GM12878 (cell line): Measurements from ENCODE around the gene SRPK3. TPM values are rescaled to one million over a fixed set of nuclear protein-coding genes. Genes with fewer than 3 reads are reported as not detected.

Experiments used
- ATAC-seq: fragments of 200-7000 bp; cut with Tn5 transposase; 3 replicates; pipeline ENCODE4 v1.9.1; 2020; ENCODE audit warnings: mild to moderate bottlenecking, moderate library complexity
- BruUV-seq: library from RNA; stranded (reverse); fragments of 400-500 nt; replicated peaks from 2 replicates; lab custom pipeline; 2021; lab: Mats Ljungman, UMichigan
- CTCF ChIA-PET: fragments of 300-600 bp; sonication (Branson Sonifier 250); formaldehyde crosslinking; extraction: SDS; loops from one replicate; lab custom pipeline; 2021; ENCODE audit warnings: inconsistent platforms; lab: Yijun Ruan, JAX
- POLR2A ChIA-PET: fragments of 350-600 bp; formaldehyde crosslinking; extraction: SDS; loops from one replicate; lab custom pipeline; 2021; ENCODE audit warnings: inconsistent platforms; lab: Charles Lee
- RAD21 ChIA-PET: fragments of 300-600 bp; sonication (Branson Sonifier 250); formaldehyde crosslinking; loops from one replicate; lab custom pipeline; 2023; ENCODE audit warnings: antibody characterized with exemption; ENCODE audit not compliant: unreplicated experiment; lab: Charles Lee
- SMC1A ChIA-PET: fragments of 300-600 bp; sonication (Branson Sonifier 250); formaldehyde crosslinking; loops from one replicate; lab custom pipeline; 2023; ENCODE audit not compliant: unreplicated experiment, uncharacterized antibody; lab: Charles Lee
- DNase-seq: peaks from one replicate; pipeline ENCODE4 v3.0.0-alpha.2; 2011; ENCODE audit warnings: low read depth, low spot score
- FAIRE-seq: peaks from 3 replicates; lab custom pipeline; 2011; peaks lifted over from hg19 to GRCh38; lab: Jason Lieb, UNC
- H2AFZ ChIP-seq: 2 replicates; pipeline ENCODE4 v1.6.0; 2011; ENCODE audit warnings: low read depth, low read length, control low read depth; ENCODE audit not compliant: control insufficient read depth
- H3K27ac ChIP-seq: 2 replicates; pipeline ENCODE4 v1.5.1; 2011; ENCODE audit warnings: control low read depth; ENCODE audit not compliant: control insufficient read depth, insufficient read depth
- H3K27me3 ChIP-seq, 2 experiments: replicated peaks in 1 of 2; 2 replicates each; pipeline versions ENCODE4 v1.6.0 to v1.6.1; 2011; ENCODE audit warnings: low read length in 1 of 2; ENCODE audit not compliant: control insufficient read depth in 2 of 2, insufficient read depth in 2 of 2
- H3K36me3 ChIP-seq, 2 experiments: 2 replicates each; pipeline ENCODE4 v1.5.1; 2011; ENCODE audit warnings: low read length in 1 of 2; ENCODE audit not compliant: control insufficient read depth in 2 of 2, insufficient read depth in 2 of 2
- H3K4me1 ChIP-seq: 2 replicates; pipeline ENCODE4 v1.6.1; 2011; ENCODE audit warnings: mild to moderate bottlenecking, low read length, moderate library complexity, mixed read lengths; ENCODE audit not compliant: control insufficient read depth, insufficient read depth
- H3K4me2 ChIP-seq: 2 replicates; pipeline ENCODE4 v1.6.0; 2011; ENCODE audit warnings: control low read depth; ENCODE audit not compliant: control insufficient read depth, insufficient read depth
- H3K4me3 ChIP-seq: fragments of 200-600 bp; sonication (generic); 2 replicates; pipeline ENCODE4 v1.5.1; 2016
- H3K79me2 ChIP-seq: 2 replicates; pipeline ENCODE4 v1.6.0; 2011; ENCODE audit warnings: low read length; ENCODE audit not compliant: control insufficient read depth, insufficient read depth
- H3K9ac ChIP-seq: 2 replicates; pipeline ENCODE4 v1.8.0; 2011; ENCODE audit warnings: low read length, control low read depth, mixed read lengths; ENCODE audit not compliant: control insufficient read depth, insufficient read depth
- H3K9me3 ChIP-seq: replicated peaks from 3 replicates; pipeline ENCODE4 v1.5.1; 2011; ENCODE audit warnings: mild to moderate bottlenecking, low read length; ENCODE audit not compliant: control insufficient read depth, insufficient read depth
- H4K20me1 ChIP-seq: 2 replicates; pipeline ENCODE4 v1.6.0; 2011; ENCODE audit not compliant: control insufficient read depth, insufficient read depth
- BCL11A ChIP-seq: IDR thresholded peaks from 2 replicates; pipeline ENCODE4 v1.6.1; 2011; ENCODE audit warnings: low read depth, low read length
- CREM ChIP-seq: IDR thresholded peaks from 2 replicates; pipeline ENCODE4 v1.6.1; 2014; ENCODE audit warnings: antibody characterized with exemption, low read depth
- ESRRA ChIP-seq: IDR thresholded peaks from 2 replicates; pipeline ENCODE4 v1.6.1; 2012; ENCODE audit warnings: mild to moderate bottlenecking, low read length, improper control_type of control experiment
- MTA2 ChIP-seq: fragments of 450-650 bp; IDR thresholded peaks from 2 replicates; pipeline ENCODE4 v1.6.1; 2016; ENCODE audit warnings: low read depth, mild to moderate bottlenecking, moderate library complexity
- NFYB ChIP-seq: IDR thresholded peaks from 2 replicates; pipeline ENCODE4 v1.6.1; 2011; ENCODE audit warnings: low read depth, mild to moderate bottlenecking, low read length, improper control_type of control experiment, moderate library complexity; ENCODE audit not compliant: insufficient read depth
- SMARCA5 ChIP-seq: fragments of 450-650 bp; IDR thresholded peaks from 2 replicates; pipeline ENCODE4 v1.6.1; 2017; ENCODE audit warnings: mild to moderate bottlenecking
- STAT1 ChIP-seq: fragments of 450-650 bp; conservative IDR thresholded peaks from 2 replicates; pipeline ENCODE4 v1.6.1; 2014; ENCODE audit warnings: antibody characterized with exemption, mild to moderate bottlenecking
- WRNIP1 ChIP-seq: IDR thresholded peaks from 2 replicates; pipeline ENCODE4 v1.6.1; 2011; ENCODE audit warnings: low read depth, low read length, improper control_type of control experiment, borderline replicate concordance
- YY1 ChIP-seq: IDR thresholded peaks from 2 replicates; pipeline ENCODE4 v1.6.1; 2011; ENCODE audit warnings: low read depth, mild to moderate bottlenecking, low read length
- WGBS: methylation state at CpG from one replicate; pipeline ENCODE4 v1.1.6; 2016; ENCODE audit warnings: low lambda C conversion rate; ENCODE audit not compliant: insufficient replicate concordance, insufficient coverage; ENCODE audit errors: missing lambda C conversion rate; 5-methylcytosine and 5-hydroxymethylcytosine counted together
- in situ Hi-C: fragments of 300-500 bp; cut with MboI; formaldehyde crosslinking; loops from 9 replicates; pipeline ENCODE4 v1.14.3; 2018; ENCODE audit warnings: mixed read lengths
- intact Hi-C: fragments of 100-400 bp; cut with micrococcal nuclease; formaldehyde crosslinking; loops from one replicate; pipeline ENCODE4 v1.14.2; 2022; ENCODE audit not compliant: unreplicated experiment
- polyA plus RNA-seq, 11 experiments: library from polyadenylated mRNA; depleted of rRNA in 4 of 11; unstranded in 6 of 11; stranded (reverse) in 5 of 11; fragments of >200 nt; fragmentation: Nextera tagmentation in 4 of 11; fragmentation: Illumina TruSeq in 1 of 11; extraction: Ambion mirVana in 4 of 11; extraction: Trizol in 1 of 11; gene quantifications; 1 replicate in 1 of 11; 2 replicates in 10 of 11; pipeline versions ENCODE4 v1.2.1 to v1.2.3, GENCODE V29; 2011 to 2016; ENCODE audit warnings: inconsistent platforms in 2 of 11, missing spikeins in 2 of 11, low read depth in 1 of 11
- total RNA-seq, 4 experiments: library from RNA; depleted of rRNA in 3 of 4; stranded (reverse); fragments of >200 nt in 3 of 4; fragmentation: Illumina TruSeq in 1 of 4; extraction: Trizol in 1 of 4; gene quantifications; 2 replicates each; pipeline versions ENCODE4 v1.2.1 to v1.2.3, GENCODE V29; 2013 to 2021
- TF ChIP-seq, protein P1 (sequence below): fragments of 450-650 bp; IDR thresholded peaks from 2 replicates; pipeline ENCODE4 v1.6.1; 2018; ENCODE audit warnings: borderline replicate concordance, mild to moderate bottlenecking; ENCODE audit not compliant: partially characterized antibody

SRPK3 gene
- total and polyA plus RNA-seq, 10 of the 15 experiments (the other 5 are each of a cell fraction or from before 2014, with no cell fraction given), result 0.05 to 0.19 TPM; not detected in 8

DNA sequence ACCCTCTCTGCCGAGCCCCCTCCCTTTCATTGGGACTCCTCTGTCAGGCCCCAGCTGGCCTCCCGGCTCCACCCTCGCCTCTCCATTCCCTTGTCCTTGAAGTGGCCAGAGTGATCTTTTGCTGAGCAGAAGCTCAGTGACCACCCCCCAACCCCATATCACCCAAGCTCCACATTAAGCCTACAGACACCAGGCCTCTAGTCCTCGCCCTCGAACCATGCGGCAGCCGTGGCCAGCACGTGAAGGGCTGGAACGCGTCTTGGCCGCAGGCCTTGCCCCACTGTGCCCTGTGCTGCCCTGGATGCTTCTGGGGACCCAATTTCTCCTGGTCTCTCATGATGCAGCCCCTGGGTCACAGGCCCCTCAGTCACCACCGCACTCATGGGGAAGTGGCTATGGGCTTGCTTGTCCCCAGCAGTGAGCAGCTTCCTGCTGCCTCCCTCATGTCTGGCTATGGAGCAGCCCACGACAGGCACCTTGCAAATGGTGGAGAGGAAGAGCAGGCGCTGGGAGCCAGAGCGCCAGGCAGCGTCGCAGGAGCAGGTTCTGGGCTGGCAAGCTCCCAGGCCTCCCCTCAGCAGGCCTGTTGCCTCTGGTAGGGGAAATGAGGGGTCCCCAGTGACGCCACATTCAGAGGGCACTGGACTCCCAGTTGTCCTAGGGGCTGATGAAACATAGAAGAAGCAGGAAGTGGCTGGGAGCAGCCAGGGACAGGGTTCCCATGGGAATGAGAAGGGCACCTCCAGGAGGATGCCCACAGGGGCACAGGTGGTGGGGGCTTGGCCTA is 757 bp upstream of the SRPK3 start:
- no TSS peak for BruUV-seq
- ChIA-PET POLR2A (interaction anchor here (0.7 kb wide), 1 partner anchor 261 kb away, joined by 3 read pairs; no protein-coding TSS in a partner anchor), SMC1A (no interaction called here), RAD21 (no interaction called here), CTCF (interaction anchor here (2.5 kb wide), 1 partner anchor 167 kb away, joined by 7 read pairs; no protein-coding TSS in a partner anchor)
- intact Hi-C loops, result no loop called here
- Histone ChIP-seq H3K36me3 (no peaks in the 10 kb centered on the region; a peak in 1 of 4 replicates), H3K27me3 (no peaks in the 10 kb centered on the region), H3K27ac (no peak overlapping the region), H3K9ac (no peak overlapping the region), H3K4me1 (no peaks in the 10 kb centered on the region), H4K20me1 (no peaks in the 10 kb centered on the region), H3K4me3 (no peak overlapping the region), H3K79me2 (no peaks in the 10 kb centered on the region), H3K9me3 (no peaks in the 10 kb centered on the region; the same call in 2 of the 3 replicates), H3K4me2 (no peak overlapping the region), H2AFZ (no peak overlapping the region)
- no peak for TF ChIP-seq BCL11A
- no peak for TF ChIP-seq YY1
- no peak for DNase-seq
- FAIRE-seq, result no peak
- in situ Hi-C loops, result loop anchor here (10.0 kb wide), 1 partner anchor 45 kb away; no protein-coding TSS in a partner anchor
- 57% methylated on average over 18 of the region's 18 CpGs for WGBS
- no peak for ATAC-seq

- H3K4me2 ChIP-seq, result no peak overlapping the region
- intact Hi-C loops, result no loop called here
- CTCF ChIA-PET, result no interaction called here
- RAD21 ChIA-PET, result no interaction called here
- no peak for DNase-seq
- no peak overlapping the region for H3K9ac ChIP-seq
- no peaks in the 10 kb centered on the region for H3K4me1 ChIP-seq
- POLR2A ChIA-PET, result no interaction called here
- no peaks in the 10 kb centered on the region for H4K20me1 ChIP-seq
- in situ Hi-C loops, result loop anchor here (10.0 kb wide), 1 partner anchor 47 kb away; no protein-coding TSS in a partner anchor
- H3K27me3 ChIP-seq, result no peaks in the 10 kb centered on the region
- SMC1A ChIA-PET, result no interaction called here
- WGBS, result 66% methylated on average over 23 of the region's 24 CpGs
- no peak overlapping the region for H3K4me3 ChIP-seq
- H3K9me3 ChIP-seq, result no peaks in the 10 kb centered on the region; the same call in 2 of the 3 replicates
- no peak for FAIRE-seq
- BruUV-seq, result no TSS peak
- no peaks in the 10 kb centered on the region; a peak in 1 of 4 replicates for H3K36me3 ChIP-seq
- H2AFZ ChIP-seq, result no peak overlapping the region
- ATAC-seq, result no peak
- no peak overlapping the region for H3K27ac ChIP-seq
- no peaks in the 10 kb centered on the region for H3K79me2 ChIP-seq
- no peak for TF ChIP-seq NFYB
- TF ChIP-seq STAT1, result no peak
- no peak for TF ChIP-seq ESRRA
- no peak for TF ChIP-seq MTA2
- TF ChIP-seq, protein P1, sequence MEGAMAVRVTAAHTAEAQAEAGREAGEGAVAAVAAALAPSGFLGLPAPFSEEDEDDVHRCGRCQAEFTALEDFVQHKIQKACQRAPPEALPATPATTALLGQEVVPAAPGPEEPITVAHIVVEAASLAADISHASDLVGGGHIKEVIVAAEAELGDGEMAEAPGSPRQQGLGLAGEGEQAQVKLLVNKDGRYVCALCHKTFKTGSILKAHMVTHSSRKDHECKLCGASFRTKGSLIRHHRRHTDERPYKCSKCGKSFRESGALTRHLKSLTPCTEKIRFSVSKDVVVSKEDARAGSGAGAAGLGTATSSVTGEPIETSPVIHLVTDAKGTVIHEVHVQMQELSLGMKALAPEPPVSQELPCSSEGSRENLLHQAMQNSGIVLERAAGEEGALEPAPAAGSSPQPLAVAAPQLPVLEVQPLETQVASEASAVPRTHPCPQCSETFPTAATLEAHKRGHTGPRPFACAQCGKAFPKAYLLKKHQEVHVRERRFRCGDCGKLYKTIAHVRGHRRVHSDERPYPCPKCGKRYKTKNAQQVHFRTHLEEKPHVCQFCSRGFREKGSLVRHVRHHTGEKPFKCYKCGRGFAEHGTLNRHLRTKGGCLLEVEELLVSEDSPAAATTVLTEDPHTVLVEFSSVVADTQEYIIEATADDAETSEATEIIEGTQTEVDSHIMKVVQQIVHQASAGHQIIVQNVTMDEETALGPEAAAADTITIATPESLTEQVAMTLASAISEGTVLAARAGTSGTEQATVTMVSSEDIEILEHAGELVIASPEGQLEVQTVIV, result no peak
- TF ChIP-seq CREM, result no peak
- TF ChIP-seq WRNIP1, result no peak
- TF ChIP-seq SMARCA5, result no peak
These were observed 697 bp downstream of the SRPK3 start for GRCh38 chrX:153781428-153782047.
